GM10266 (cell line): ENCODE data around the gene GLRA3.
A peak's percentile ranks its signal among the peaks of the same experiment; 100 is the strongest.
"Not testable (repeated sequence)": the region's sequence is repeated elsewhere in the genome, so short reads cannot be mapped to it uniquely, and the experiment has no call there.

Experiments
- DNase-seq: peaks from one replicate; pipeline ENCODE4 v3.0.0; 2012; ENCODE audit errors: extremely low spot score
- TF ChIP-seq, protein P1 (sequence below): IDR thresholded peaks from 2 replicates; pipeline ENCODE4 v1.5.1; 2012; ENCODE audit warnings: mild to moderate bottlenecking, low read depth; ENCODE audit not compliant: control insufficient read depth, insufficient read depth; ENCODE audit errors: missing control alignments

GLRA3 gene

DNA sequence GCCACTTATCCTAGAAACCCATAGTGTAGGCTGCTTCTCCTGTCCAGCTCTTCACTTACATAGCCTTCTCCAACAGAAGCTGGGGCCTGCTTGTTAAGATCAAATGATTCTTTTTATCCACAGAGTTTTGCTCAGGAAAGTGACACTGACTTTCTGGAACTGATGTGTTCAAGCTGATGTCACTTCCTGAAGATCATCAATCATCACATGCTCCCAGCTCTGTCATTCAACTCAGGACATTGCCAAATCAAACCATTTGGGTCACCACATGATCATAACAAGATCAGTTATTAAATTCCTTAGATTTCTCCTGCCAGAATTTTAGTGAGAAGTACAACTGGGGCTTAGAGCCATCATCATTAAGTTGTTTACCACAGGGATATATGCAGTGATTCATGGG lies 39.4 kb downstream of the GLRA3 start:
- TF ChIP-seq, protein P1, sequence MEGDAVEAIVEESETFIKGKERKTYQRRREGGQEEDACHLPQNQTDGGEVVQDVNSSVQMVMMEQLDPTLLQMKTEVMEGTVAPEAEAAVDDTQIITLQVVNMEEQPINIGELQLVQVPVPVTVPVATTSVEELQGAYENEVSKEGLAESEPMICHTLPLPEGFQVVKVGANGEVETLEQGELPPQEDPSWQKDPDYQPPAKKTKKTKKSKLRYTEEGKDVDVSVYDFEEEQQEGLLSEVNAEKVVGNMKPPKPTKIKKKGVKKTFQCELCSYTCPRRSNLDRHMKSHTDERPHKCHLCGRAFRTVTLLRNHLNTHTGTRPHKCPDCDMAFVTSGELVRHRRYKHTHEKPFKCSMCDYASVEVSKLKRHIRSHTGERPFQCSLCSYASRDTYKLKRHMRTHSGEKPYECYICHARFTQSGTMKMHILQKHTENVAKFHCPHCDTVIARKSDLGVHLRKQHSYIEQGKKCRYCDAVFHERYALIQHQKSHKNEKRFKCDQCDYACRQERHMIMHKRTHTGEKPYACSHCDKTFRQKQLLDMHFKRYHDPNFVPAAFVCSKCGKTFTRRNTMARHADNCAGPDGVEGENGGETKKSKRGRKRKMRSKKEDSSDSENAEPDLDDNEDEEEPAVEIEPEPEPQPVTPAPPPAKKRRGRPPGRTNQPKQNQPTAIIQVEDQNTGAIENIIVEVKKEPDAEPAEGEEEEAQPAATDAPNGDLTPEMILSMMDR = no peak
- no peak for DNase-seq

DNA sequence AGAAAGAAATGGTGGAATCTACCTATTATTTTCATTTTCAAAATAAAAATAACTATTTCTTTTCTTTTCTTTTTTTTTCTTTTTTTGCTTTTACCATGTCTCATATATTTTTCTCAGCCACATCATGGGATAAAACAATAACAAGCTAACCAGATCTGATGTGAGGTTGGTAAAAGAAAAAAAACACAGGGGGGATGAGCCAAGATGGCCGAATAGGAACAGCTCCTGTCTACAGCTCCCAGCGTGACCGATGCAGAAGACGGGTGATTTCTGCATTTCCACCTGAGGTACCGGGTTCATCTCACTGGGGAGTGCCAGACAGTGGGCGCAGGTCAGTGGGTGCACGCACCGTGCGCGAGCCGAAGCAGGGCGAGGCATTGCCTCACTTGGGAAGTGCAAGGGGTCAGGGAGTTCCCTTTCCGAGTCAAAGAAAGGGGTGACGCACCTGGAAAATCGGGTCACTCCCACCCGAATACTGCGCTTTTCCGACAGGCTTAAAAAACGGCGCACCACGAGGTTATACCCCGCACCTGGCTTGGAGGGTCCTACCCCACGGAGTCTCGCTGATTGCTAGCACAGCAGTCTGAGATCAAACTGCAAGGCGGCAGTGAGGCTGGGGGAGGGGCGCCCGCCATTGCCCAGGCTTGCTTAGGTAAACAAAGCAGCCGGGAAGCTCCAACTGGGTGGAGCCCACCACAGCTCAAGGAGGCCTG lies 50.6 kb downstream of the GLRA3 start:
- DNase-seq = not testable (repeated sequence)

DNA sequence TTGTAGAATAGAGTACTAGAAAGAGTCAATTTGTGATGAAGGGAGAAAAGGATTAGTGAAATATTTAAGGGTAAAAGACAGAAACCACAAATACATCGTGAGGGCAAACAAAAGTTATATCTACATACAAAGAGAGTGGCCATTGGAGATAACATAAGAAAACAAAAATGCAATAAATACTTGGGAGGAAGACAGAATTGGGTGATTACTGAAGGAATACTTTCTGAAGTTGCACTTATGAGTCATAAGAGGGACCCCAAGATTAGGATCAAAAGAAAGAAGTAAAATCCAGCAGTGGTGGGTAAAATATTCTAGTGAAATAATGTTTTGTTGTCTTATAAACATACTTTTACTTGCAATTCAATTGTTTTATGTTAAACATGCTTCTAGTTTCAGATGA lies 53.7 kb downstream of the GLRA3 start:
- no peak for DNase-seq
- TF ChIP-seq, protein P1 = no peak

DNA sequence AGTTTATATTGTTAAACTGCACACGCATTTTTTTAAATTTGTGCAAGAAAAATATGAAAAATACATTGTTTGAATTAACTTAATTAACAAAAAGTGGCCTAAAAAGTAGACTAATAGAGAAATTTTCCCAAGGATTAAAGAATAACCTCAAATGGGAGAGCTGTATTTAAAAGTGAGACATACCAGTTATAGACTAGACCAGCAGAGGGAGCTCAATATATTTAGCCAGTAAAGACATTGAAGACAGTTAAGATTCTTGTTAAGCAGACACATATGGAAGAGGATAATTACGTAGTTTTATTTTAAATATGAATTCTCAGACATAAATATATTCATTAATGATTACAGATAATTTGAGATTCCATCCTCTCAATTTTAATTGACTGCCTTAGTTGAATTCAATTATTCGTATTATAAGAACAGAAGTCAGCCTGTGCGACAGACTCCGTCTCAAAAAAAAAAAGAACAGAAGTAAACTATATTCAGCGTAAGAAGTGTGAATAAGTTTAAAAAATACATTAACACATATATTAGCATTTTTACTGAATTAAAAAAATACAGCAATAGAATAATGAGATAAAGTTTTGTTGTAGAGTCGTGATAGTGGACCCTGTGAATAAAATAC lies 64.8 kb downstream of the GLRA3 start:
- TF ChIP-seq, protein P1 = peak; percentile 63
- DNase-seq = peak; percentile 24

DNA sequence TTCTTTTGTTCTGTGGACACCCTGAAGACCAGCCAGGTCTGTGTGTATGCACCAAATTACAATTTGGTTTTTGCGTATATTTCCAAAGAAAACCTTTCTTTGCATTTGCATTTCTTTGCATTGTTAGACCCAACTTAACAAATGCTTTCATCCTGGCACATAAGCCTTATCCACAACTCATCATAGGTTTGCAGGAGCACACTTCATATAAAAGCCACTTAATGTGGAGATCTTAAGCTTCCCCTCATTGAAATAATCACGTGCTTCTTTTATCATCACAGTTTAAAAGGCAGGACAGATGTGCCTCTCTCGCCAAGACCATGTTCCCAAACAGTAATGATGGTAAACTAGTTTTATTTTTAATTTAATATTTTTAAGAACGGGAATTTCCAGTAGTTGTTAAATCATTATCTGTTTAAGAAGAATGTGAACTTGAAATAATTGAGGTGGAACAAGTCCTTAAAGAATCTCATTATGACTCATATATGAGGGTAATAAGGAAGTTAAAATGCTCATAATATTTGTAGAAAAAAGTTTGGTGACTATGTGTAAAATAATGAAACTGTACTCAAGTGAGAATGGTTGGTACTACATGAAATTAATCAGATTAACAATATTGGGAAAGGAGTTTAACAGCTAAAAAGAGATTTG lies 65.5 kb downstream of the GLRA3 start:
- DNase-seq = no peak
- TF ChIP-seq, protein P1 = no peak

DNA sequence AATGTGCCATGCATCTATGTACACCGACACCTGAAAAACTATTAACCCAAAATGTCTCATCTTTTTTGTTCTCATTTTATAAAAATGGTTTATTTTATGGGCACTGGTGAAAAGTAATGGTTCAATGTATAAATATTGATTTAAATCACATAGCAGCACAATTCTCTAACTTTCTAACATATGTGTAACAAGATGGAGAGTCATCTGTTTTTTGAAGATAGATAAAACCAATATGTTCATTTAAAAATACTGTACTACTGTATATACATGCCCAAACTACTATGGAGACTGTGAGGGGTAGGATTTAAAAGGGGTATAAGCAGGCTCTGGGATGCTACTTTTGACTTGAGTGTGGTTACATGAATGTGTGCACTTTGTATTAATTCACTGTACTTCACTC lies 67.6 kb downstream of the GLRA3 start:
- TF ChIP-seq, protein P1 = no peak
- DNase-seq = no peak

DNA sequence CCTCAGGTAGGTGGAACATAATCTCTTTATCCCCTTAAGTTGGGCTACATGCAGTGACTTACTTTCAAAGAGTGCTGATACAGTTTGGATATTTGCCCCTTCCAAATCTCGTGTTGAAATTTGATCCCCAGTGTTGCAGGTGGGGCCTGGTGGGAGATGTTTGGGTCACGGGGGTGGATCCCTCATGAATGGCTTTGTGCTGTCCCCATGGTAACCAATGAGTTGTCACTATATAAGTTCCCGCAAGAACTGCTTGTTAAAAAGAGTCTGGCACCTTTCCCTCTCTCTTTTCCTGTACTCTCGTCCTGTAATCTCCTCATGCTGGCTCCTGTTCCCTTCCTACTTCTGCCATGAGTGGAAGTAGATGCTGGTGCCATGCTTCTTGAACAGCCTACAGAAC lies 71.3 kb downstream of the GLRA3 start:
- DNase-seq = no peak
- TF ChIP-seq, protein P1 = no peak
